HG03442 (cell line): Measurements from ENCODE around the gene TVP23A.
"Not testable (repeated sequence)": the region's sequence is repeated elsewhere in the genome, so short reads cannot be mapped to it uniquely, and the experiment has no call there.

Experiments
- ATAC-seq: cut with Tn5 transposase; IDR thresholded peaks from one replicate; pipeline ENCODE4 v1.9.1; 2021; ENCODE audit warnings: mild to moderate bottlenecking, moderate library complexity; ENCODE audit not compliant: unreplicated experiment

The TVP23A gene

GRCh38 chr16:10752843-10753523, 65.6 kb downstream of the TVP23A start:
- ATAC-seq = peak; percentile 47

GRCh38 chr16:10751291-10751697, 67.3 kb downstream of the TVP23A start:
- no peak for ATAC-seq

GRCh38 chr16:10750793-10751192, 67.8 kb downstream of the TVP23A start:
- ATAC-seq = no peak

- ATAC-seq = no peak
Measured at GRCh38 chr16:10745841-10746240, 72.8 kb downstream of the TVP23A start.

- ATAC-seq = peak; percentile 3
Measured at GRCh38 chr16:10744370-10745030, 74.1 kb downstream of the TVP23A start.

- peak; percentile 77 for ATAC-seq
Measured at GRCh38 chr16:10743610-10744369, 74.8 kb downstream of the TVP23A start, which contains the start of gene NUBP1. Gene NUBP1 (plus strand): TSS chr16:10743842. CDS start chr16:10743864, 22 bp downstream.

GRCh38 chr16:10743227-10743609, 75.4 kb downstream of the TVP23A start:
- no peak for ATAC-seq

- no peak for ATAC-seq
Measured at GRCh38 chr16:10741844-10742243, 76.8 kb downstream of the TVP23A start.

GRCh38 chr16:10741249-10741648, 77.3 kb downstream of the TVP23A start:
- ATAC-seq = not testable (repeated sequence)

GRCh38 chr16:10740845-10741208, 77.8 kb downstream of the TVP23A start:
- ATAC-seq = no peak

- no peak for ATAC-seq
Measured at GRCh38 chr16:10740000-10740844, 78.4 kb downstream of the TVP23A start.

- ATAC-seq = peak; percentile 61
Measured at GRCh38 chr16:10738231-10739077, 80.1 kb downstream of the TVP23A start.

GRCh38 chr16:10737068-10737625, 81.4 kb downstream of the TVP23A start:
- peak; percentile 29 for ATAC-seq

GRCh38 chr16:10731790-10732189, 86.8 kb downstream of the TVP23A start:
- ATAC-seq = no peak

- no peak for ATAC-seq
Measured at GRCh38 chr16:10729104-10730048, 89.2 kb downstream of the TVP23A start.

- no peak for ATAC-seq
Measured at GRCh38 chr16:10728003-10728887, 90.3 kb downstream of the TVP23A start.
